GM12875 (cell line): ENCODE data around the gene TBCD.
"Not testable (repeated sequence)": the region's sequence is repeated elsewhere in the genome, so short reads cannot be mapped to it uniquely, and the experiment has no call there.

ENCODE experiments used
- H3K4me3 ChIP-seq: one replicate; pipeline ENCODE4 v1.5.1; 2011; ENCODE audit warnings: low read depth, low read length, control low read depth
- TF ChIP-seq, protein P1 (sequence below): IDR thresholded peaks from 2 replicates; pipeline ENCODE4 v1.5.1; 2011; ENCODE audit warnings: low read depth, mild to moderate bottlenecking, control low read depth, inconsistent platforms, low read length, moderate library complexity, borderline replicate concordance; ENCODE audit not compliant: insufficient read depth

Gene TBCD

GRCh38 chr17:82948081-82948511 is 196.2 kb downstream of the TBCD start:
- H3K4me3 ChIP-seq: no peak overlapping the region
- TF ChIP-seq, protein P1, sequence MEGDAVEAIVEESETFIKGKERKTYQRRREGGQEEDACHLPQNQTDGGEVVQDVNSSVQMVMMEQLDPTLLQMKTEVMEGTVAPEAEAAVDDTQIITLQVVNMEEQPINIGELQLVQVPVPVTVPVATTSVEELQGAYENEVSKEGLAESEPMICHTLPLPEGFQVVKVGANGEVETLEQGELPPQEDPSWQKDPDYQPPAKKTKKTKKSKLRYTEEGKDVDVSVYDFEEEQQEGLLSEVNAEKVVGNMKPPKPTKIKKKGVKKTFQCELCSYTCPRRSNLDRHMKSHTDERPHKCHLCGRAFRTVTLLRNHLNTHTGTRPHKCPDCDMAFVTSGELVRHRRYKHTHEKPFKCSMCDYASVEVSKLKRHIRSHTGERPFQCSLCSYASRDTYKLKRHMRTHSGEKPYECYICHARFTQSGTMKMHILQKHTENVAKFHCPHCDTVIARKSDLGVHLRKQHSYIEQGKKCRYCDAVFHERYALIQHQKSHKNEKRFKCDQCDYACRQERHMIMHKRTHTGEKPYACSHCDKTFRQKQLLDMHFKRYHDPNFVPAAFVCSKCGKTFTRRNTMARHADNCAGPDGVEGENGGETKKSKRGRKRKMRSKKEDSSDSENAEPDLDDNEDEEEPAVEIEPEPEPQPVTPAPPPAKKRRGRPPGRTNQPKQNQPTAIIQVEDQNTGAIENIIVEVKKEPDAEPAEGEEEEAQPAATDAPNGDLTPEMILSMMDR: no peak

- TF ChIP-seq, protein P1: no peak
- H3K4me3 ChIP-seq: no peak overlapping the region
These were observed 197.1 kb downstream of the TBCD start for GRCh38 chr17:82948957-82949356.

DNA sequence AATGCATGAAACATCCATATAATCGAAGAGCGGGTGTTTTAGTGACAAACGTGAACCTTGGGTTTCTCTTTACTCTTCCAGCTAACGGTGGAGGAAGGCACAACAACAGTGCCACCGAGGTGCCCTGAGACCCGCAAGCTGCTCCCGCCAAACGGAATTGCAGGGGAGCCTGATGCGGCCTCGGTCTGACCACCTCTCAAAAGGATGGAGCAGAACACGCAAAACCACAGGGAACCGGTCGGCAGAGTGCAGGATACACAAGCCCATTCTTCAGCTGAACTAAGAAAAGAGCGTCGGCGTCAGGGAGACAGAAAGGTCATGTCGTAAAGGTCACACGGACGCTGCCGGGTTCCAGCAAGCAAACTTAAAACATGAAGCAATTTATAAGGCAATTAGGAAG is 197.5 kb downstream of the TBCD start:
- no peak overlapping the region for H3K4me3 ChIP-seq
- TF ChIP-seq, protein P1: no peak

GRCh38 chr17:82949984-82950383 is 198.1 kb downstream of the TBCD start:
- TF ChIP-seq, protein P1: no peak
- no peak overlapping the region for H3K4me3 ChIP-seq

- H3K4me3 ChIP-seq: no peak overlapping the region
- TF ChIP-seq, protein P1: no peak
These were observed 198.7 kb downstream of the TBCD start for GRCh38 chr17:82950525-82951102.

DNA sequence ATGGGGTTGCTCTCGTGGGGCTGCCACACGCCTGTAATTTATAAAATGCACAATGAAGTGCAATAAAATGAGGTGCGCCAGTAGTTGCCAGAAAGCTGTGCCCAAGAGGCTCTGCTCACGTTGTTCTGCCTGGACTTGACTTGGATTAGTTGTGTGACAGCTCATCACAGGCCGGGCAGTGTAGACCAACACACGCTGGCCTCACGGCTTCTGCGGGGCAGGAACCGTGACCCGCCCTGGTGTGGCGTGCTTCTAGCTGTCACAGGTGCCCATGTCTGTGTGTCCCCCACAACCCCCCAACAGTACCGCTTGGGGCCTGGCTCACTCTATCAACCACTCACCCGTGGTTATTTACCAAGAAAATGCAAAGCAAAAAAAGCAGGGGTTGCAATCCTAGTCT is 200.2 kb downstream of the TBCD start:
- no peak overlapping the region for H3K4me3 ChIP-seq
- TF ChIP-seq, protein P1: no peak

DNA sequence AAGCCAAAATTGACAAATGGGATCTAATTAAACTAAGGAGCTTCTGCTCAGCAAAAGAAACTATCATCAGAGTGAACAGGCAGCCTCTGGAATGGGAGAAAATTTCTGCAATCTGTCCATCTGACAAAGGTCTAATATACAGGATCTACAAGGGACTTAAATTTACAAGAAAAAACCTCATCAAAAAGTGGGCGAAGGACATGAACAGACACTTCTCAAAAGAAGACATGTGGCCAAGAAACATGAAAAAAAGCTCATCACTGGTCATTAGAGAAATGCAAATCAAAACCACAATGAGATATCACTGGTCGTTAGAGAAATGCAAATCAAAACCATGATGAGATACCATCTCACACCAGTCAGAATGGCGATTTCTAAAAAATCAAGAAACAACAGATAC is 203.2 kb downstream of the TBCD start:
- H3K4me3 ChIP-seq: not testable (repeated sequence)

- not testable (repeated sequence) for H3K4me3 ChIP-seq
These were observed 203.8 kb downstream of the TBCD start for GRCh38 chr17:82955627-82956026.
